ENCODE results near the gene BRMS1. TPM values are rescaled to one million over a fixed set of nuclear protein-coding genes. Genes with fewer than 3 reads are reported as not detected.
"Not testable (repeated sequence)": the region's sequence is repeated elsewhere in the genome, so short reads cannot be mapped to it uniquely, and the experiment has no call there.

The BRMS1 gene
- total and polyA plus RNA-seq, 5 donors, result 12.7 to 26.0 (median 15.0) TPM

GRCh38 chr11:66362481-66363147 lies 17.7 kb upstream of the BRMS1 start:
- no peak for ATAC-seq
- DNase-seq, result no peak
- 84% methylated on average over 9 of the region's 9 CpGs for WGBS
- no peak overlapping the region for H3K4me3 ChIP-seq (ENCODE audit: low read length)
- intact Hi-C loops (cut with DNase I), result no loop called here
- H3K27me3 ChIP-seq (ENCODE audit: control insufficient read depth, insufficient read depth), result no peaks in the 10 kb centered on the region
- H3K9me3 ChIP-seq (ENCODE audit: control insufficient read depth, low read length), result no peaks in the 10 kb centered on the region
- H3K27ac ChIP-seq (ENCODE audit: low read length), result no peak overlapping the region
- H3K4me1 ChIP-seq (ENCODE audit: control insufficient read depth, insufficient read depth, low read length), result no peaks in the 10 kb centered on the region

GRCh38 chr11:66361502-66361941 lies 16.6 kb upstream of the BRMS1 start:
- intact Hi-C loops (cut with DNase I), result no loop called here
- Histone ChIP-seq H3K4me1 (ENCODE audit: control insufficient read depth, insufficient read depth, low read length) (no peaks in the 10 kb centered on the region), H3K27me3 (ENCODE audit: control insufficient read depth, insufficient read depth) (no peaks in the 10 kb centered on the region), H3K27ac (ENCODE audit: low read length) (no peak overlapping the region), H3K4me3 (ENCODE audit: low read length) (no peak overlapping the region), H3K9me3 (ENCODE audit: control insufficient read depth, low read length) (no peaks in the 10 kb centered on the region)
- no peak for ATAC-seq
- 74% methylated on average over 6 of the region's 6 CpGs for WGBS
- no peak for DNase-seq

GRCh38 chr11:66360406-66361073 lies 15.6 kb upstream of the BRMS1 start:
- Histone ChIP-seq H3K27me3 (ENCODE audit: control insufficient read depth, insufficient read depth) (no peaks in the 10 kb centered on the region), H3K4me3 (ENCODE audit: low read length) (no peak overlapping the region), H3K27ac (ENCODE audit: low read length) (no peak overlapping the region), H3K9me3 (ENCODE audit: control insufficient read depth, low read length) (no peaks in the 10 kb centered on the region), H3K4me1 (ENCODE audit: control insufficient read depth, insufficient read depth, low read length) (no peaks in the 10 kb centered on the region)
- no peak for DNase-seq
- intact Hi-C loops (cut with DNase I), result no loop called here
- peak in 1 of 2 donors; percentile 7 for ATAC-seq
- 90% methylated on average over 15 of the region's 15 CpGs for WGBS

GRCh38 chr11:66359662-66360087 lies 14.8 kb upstream of the BRMS1 start:
- ATAC-seq, result no peak
- no peaks in the 10 kb centered on the region for H3K9me3 ChIP-seq (ENCODE audit: control insufficient read depth, low read length)
- no peak overlapping the region for H3K4me3 ChIP-seq (ENCODE audit: low read length)
- H3K4me1 ChIP-seq (ENCODE audit: control insufficient read depth, insufficient read depth, low read length), result no peaks in the 10 kb centered on the region
- H3K27me3 ChIP-seq (ENCODE audit: control insufficient read depth, insufficient read depth), result no peaks in the 10 kb centered on the region
- intact Hi-C loops (cut with DNase I), result no loop called here
- no peak for DNase-seq
- 64% methylated on average over 3 of the region's 3 CpGs for WGBS
- no peak overlapping the region for H3K27ac ChIP-seq (ENCODE audit: low read length)

GRCh38 chr11:66350560-66351235 lies 5.8 kb upstream of the BRMS1 start:
- H3K4me3 ChIP-seq (ENCODE audit: low read length); H3K27ac ChIP-seq (ENCODE audit: low read length); intact Hi-C loops (cut with DNase I); H3K27me3 ChIP-seq (ENCODE audit: control insufficient read depth, insufficient read depth); ATAC-seq; H3K4me1 ChIP-seq (ENCODE audit: control insufficient read depth, insufficient read depth, low read length); H3K9me3 ChIP-seq (ENCODE audit: control insufficient read depth, low read length): not testable (repeated sequence)
- 90% methylated on average over 8 of the region's 8 CpGs for WGBS
- DNase-seq, result peak in 1 of 3 donors; percentile 2

GRCh38 chr11:66349084-66349386 lies 4.1 kb upstream of the BRMS1 start:
- Histone ChIP-seq H3K27ac (ENCODE audit: low read length) (no peak overlapping the region), H3K4me1 (ENCODE audit: control insufficient read depth, insufficient read depth, low read length) (peaks cover 9% of the 10 kb centered on the region), H3K9me3 (ENCODE audit: control insufficient read depth, low read length) (no peaks in the 10 kb centered on the region), H3K4me3 (ENCODE audit: low read length) (no peak overlapping the region), H3K27me3 (ENCODE audit: control insufficient read depth, insufficient read depth) (no peaks in the 10 kb centered on the region)
- no peak for DNase-seq
- WGBS, result 57% methylated on average over 2 of the region's 2 CpGs
- ATAC-seq, result no peak
- intact Hi-C loops (cut with DNase I), result no loop called here

- intact Hi-C loops (cut with DNase I), result no loop called here
- Histone ChIP-seq H3K9me3 (ENCODE audit: control insufficient read depth, low read length) (no peaks in the 10 kb centered on the region), H3K4me3 (ENCODE audit: low read length) (peak within 1 kb of the TSS; percentile 46), H3K27ac (ENCODE audit: low read length) (peak within 1 kb of the TSS; percentile 94), H3K27me3 (ENCODE audit: control insufficient read depth, insufficient read depth) (no peaks in the 10 kb centered on the region), H3K4me1 (ENCODE audit: control insufficient read depth, insufficient read depth, low read length) (peaks cover 9% of the 10 kb centered on the region)
- under 1% methylated on average over 101 of the region's 101 CpGs for WGBS
- peak; percentile 80 to 83 for ATAC-seq
- DNase-seq, result peak; percentile 78 to 90 (median 90)
These were observed 2.7 kb upstream of the BRMS1 start, which contains the start of gene B4GAT1 for GRCh38 chr11:66347425-66348276. Gene B4GAT1, minus strand, starts transcription at chr11:66347629. Its CDS starts 84 bp downstream, at chr11:66347545.

GRCh38 chr11:66346476-66347424 lies 1.8 kb upstream of the BRMS1 start:
- Histone ChIP-seq H3K4me1 (ENCODE audit: control insufficient read depth, insufficient read depth, low read length) (peaks cover 9% of the 10 kb centered on the region), H3K27ac (ENCODE audit: low read length) (peak overlapping the region; percentile 53), H3K9me3 (ENCODE audit: control insufficient read depth, low read length) (no peaks in the 10 kb centered on the region), H3K27me3 (ENCODE audit: control insufficient read depth, insufficient read depth) (no peaks in the 10 kb centered on the region), H3K4me3 (ENCODE audit: low read length) (peak overlapping the region; percentile 46)
- peak; percentile 1 to 3 for ATAC-seq
- intact Hi-C loops (cut with DNase I), result no loop called here
- 30% methylated on average over 68 of the region's 68 CpGs for WGBS
- peak; percentile 22 to 72 (median 61) for DNase-seq

GRCh38 chr11:66345316-66345649 lies 379 bp upstream of the BRMS1 start:
- Histone ChIP-seq H3K4me3 (ENCODE audit: low read length) (peak overlapping the region; percentile 81), H3K27me3 (ENCODE audit: control insufficient read depth, insufficient read depth) (no peaks in the 10 kb centered on the region), H3K27ac (ENCODE audit: low read length) (peak overlapping the region; percentile 81), H3K9me3 (ENCODE audit: control insufficient read depth, low read length) (no peaks in the 10 kb centered on the region), H3K4me1 (ENCODE audit: control insufficient read depth, insufficient read depth, low read length) (peaks cover 9% of the 10 kb centered on the region)
- 5% methylated on average over 7 of the region's 7 CpGs for WGBS
- DNase-seq (no peak), ATAC-seq (no peak)
- intact Hi-C loops (cut with DNase I), result no loop called here

GRCh38 chr11:66343176-66343575 lies 1.7 kb downstream of the BRMS1 start:
- DNase-seq (peak in 1 of 3 donors; percentile 27), ATAC-seq (no peak)
- no peaks in the 10 kb centered on the region for H3K27me3 ChIP-seq (ENCODE audit: control insufficient read depth, insufficient read depth)
- H3K27ac ChIP-seq (ENCODE audit: low read length), result no peak overlapping the region
- no peak overlapping the region for H3K4me3 ChIP-seq (ENCODE audit: low read length)
- intact Hi-C loops (cut with DNase I), result no loop called here
- peaks cover 9% of the 10 kb centered on the region for H3K4me1 ChIP-seq (ENCODE audit: control insufficient read depth, insufficient read depth, low read length)
- no peaks in the 10 kb centered on the region for H3K9me3 ChIP-seq (ENCODE audit: control insufficient read depth, low read length)
- WGBS, result 92% methylated on average over 8 of the region's 8 CpGs
